ENCODE measurements around the gene ATP6V1G1.

- TF ChIP-seq CTCF (conservative IDR thresholded peaks at IDR 0.05) (no peak), EZH2 (IDR thresholded peaks at IDR 0.05; ENCODE audit: low read depth) (no peak)
Observed at GRCh38 chr9:114551750-114552685, 35.6 kb upstream of the ATP6V1G1 start.

All from PC-9 (cell line).